NCI-H345 treated with DMSO at 0.1 percent for 48 hours (cell line): ENCODE data around the gene AGRN.
"Not testable (repeated sequence)": the region's sequence is repeated elsewhere in the genome, so short reads cannot be mapped to it uniquely, and the experiment has no call there.

Source experiments
- DNase-seq: peaks from one replicate; lab custom pipeline; 2025; ENCODE audit not compliant: unreplicated experiment; lab: John Stamatoyannopoulos, UW

Gene AGRN

DNA sequence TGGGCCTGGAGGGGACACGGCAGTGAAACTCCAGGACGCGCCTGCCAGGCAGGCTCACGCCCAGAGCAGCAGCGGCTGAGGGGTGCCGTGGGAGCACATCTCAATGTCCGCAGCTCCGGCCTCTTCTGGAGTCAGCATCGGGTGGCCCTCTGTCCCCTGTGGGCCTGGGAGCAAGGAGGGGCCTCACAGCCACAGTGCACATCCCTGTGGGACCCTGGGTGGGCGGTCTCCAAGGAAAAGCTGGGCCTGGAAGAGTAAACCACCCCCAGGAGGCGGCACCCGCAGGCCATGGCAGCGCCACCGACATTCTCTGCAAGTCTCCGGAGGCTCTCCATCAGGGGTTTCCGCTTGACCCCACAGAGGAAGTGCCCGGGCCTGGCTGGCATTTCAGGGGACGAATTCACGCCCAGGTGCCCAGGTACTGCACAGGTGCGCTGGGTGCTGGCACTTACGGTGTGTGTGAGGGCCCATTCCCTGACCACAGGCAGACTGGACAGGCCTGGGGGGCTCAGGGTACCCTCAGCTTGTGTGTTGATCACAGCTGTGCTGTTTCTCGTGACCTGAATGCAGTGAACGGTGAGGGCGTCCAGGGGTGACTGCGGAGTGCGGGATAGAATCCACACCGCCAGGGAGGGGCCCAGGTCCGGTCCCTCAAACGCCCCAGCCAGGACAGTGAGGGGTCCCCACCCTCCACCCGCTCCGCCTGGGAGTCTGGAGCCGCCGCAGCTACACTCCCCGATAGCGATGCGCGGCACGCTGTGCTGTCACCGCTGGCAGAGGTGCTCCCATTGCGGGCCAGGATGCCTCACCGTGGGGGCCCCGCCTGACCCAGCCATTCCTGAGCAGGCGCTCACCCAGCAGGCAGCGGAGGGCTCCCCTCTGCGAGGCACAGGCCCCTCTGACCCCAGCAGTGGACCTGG lies 70.8 kb downstream of the AGRN start:
- no peak for DNase-seq

DNA sequence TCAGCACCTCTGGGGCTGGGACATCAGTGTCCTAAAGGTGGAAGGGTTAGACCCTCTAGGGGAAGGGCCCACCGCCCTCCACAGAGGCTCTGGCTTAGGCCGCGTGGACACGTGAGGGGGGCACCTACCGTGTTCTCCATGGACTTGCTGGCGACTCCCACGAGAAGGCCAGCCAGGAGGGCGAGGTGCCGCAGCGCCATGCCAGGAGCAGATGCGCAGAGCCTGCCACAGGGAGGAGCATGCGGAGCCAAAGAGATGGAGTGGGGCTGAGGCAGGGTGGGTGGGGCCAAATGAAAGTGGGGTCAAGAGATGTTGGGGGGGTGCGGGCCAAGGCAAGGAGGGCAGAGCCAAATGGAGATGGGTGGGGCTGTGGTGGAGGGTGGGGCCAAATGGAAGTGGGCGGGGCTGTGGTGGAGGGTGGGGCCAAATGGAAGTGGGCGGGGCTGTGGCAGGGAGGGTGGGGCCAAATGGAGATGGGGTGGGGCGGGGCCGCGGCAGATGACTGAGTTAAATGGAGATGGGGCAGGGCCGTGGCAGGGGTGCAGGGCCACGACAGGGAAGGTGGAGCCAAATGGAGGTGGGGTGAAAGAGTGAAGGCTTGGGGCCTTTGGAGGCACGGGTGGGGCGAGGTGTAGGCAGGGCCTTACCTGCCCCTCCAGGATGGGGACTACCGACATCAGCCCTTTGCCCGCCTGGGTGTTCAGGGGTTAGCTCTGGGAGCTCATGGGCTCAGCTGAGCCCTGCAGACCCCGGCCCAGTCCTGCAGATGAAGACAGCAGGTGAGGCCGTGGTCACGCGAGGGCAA lies 71.6 kb downstream of the AGRN start:
- no peak for DNase-seq

DNA sequence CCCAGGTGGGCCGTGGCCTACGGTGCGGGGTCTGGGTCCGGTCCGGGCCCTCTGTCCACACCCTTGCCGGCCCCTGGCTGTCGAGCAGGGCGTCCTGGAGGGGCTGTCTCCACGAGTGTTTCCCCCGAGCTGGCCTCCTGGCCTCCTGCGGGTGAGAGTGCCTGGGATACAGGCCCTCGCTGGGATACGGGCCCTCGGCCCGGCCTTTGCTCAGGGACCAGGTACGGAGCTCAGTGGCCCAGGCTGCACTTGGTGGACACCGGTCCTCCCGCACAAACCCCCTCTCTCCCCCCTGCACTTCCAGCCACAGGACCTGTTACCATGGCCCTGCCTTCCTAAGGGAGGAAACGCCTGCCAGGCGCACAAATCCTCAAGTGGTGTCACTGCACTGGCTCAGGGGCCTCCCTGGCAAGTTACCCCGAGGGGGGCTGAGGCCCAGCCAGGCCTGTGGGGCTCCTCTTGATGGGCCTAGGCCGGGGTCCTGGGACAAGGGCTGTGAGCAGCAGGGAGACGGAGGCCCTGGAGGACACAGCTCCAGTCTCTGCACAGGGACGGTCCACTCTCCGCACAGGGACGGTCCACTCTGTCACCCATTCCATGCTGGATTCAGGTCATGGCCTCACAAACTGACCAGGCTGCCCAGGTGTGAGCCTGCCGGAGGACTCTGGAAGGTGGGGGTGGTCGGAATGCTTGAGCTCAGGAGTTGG lies 72.4 kb downstream of the AGRN start:
- DNase-seq: no peak

DNA sequence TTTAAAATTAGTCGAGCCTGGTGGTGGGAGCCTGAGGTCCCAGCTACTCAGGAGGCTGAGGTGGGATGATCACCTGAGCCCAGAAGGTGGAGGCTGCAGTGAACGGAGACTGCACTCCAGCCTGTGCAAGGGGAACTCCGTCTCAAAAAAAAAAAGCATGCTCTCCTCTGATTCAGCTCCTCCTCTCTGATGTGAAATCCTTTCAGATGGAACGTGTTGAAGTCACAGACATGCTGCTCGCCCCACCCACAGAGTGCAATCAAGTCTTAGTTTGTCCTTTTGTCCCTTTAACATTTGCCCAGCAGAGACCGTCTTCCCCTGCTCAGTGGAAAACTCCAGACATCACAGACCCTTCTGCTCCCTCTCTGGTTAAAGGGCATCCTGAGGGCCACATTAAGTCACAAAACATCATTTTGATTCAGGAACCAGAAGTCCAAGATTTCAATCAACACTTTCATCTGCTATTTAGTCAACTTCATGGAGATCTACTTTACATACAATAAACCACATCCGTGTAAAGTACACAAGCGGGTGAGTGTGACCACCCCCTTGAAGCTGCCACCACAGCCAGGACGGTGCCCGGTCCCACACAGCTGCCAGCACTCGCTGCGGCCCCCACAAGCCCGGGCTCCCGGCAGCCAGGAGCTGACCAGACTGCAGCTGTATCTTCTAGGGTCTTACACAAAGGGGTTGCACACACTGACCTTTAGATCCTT lies 73.1 kb downstream of the AGRN start:
- DNase-seq: no peak

DNA sequence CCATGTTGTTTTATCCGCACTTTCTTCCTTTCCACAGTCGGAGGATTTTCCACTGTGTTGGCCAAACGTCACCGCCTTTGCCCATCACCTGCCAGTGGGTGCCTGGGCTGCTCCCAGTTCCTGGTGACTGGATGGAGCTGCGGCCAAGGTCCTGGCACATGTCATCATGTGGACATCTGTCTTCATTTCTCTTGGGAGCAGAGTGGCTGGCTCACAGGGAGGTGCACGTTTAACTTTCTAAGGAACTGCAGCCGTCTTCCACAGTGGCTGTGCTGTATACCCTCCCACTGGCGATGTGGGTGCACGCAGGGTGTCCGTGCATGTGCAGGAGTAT lies 73.7 kb downstream of the AGRN start:
- DNase-seq: no peak

DNA sequence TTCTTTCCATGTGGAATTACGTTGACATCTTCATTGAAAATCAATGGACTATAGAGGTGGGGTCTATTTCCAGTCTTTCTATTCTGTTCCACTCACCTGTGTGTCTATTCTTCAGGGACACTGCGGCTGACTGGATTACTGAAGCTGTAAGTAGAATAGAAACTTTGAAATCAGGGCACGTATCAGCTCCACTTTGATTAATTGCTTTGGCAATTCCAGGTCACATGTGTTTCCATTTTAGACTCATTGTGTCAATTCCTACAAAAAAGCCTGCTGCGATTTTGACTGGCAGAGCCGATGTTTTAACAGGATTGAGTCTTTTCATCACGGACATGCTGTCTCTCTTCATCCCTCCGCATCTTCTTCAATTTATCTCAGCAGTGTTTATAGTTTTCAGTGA lies 75.1 kb downstream of the AGRN start:
- no peak for DNase-seq

DNA sequence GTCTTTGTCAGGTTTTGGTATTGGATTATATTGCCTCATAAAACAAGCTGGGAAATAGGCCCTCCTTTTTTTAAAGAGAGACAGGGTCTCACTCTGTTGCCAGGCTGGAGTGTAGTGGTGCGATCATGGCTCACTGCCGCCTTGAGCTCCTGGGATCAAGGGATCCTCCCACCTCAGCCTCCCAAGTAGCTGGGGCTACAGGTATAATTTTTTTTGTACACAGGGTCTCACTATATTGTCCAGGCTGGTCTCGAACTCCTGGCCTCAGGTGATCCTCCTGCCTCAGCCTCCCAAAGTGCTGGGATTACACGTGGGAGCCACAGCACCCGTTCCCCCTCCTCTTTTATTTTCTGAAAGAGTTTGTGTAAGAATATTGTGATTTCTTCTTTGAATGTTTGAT lies 76.2 kb downstream of the AGRN start:
- DNase-seq: not testable (repeated sequence)

DNA sequence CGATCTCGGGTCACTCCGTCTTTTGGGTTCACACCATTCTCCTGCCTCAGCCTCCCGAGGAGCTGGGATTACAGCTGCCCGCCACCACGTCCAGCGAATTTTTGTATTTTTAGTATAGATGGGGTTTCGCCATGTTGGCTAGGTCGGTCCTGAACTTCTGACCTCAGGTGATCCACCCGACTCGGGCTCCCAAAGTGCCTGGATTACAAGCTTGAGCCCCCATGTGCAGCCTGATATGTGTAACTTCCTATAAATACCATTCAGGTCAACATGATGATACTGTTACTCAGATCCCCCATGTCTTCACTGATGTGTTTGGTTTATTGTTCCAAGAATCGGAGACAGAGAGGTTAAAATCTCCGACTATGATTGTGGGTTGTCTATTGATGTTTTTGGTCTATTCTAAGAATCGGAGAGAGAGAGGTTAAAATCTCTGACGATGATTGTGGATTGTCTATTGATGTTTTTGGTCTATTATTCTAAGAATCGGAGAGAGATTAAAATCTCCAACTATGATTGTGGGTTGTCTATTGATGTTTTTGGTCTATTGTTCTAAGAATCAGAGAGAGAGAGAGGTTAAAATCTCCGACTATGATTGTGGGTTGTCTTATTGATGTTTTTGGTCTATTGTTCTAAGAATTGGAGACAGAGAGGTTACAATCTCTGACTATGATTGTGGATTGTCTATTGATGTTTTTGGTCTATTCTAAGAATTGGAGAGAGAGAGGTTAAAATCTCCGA lies 78.9 kb downstream of the AGRN start:
- no peak for DNase-seq

DNA sequence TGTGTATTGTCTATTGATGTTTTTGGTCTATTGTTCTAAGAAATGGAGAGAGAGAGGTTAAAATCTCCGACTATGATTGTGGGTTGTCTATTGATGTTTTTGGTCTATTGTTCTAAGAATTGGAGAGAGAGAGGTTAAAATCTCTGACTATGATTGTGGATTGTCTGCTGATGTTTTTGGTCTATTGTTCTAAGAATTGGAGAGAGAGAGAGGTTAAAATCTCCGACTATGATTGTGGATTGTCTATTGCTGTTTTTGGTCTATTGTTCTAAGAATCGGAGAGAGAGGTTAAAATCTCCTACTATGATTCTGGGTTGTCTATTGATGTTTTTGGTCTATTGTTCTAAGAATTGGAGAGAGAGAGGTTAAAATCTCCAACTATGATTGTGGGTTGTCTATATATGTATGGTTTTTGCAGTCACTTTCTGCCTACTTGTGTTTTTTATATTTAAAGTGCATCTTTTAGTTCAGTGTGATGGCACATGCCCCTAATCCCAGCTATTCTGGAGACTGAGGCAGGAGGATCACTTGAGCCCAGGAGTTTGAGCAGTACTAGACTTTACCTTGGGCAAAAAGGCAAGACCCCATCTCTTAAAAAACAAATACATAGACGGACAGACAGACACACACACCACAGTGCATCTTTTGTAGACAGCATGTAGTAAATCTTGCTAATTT lies 79.7 kb downstream of the AGRN start:
- DNase-seq: no peak

DNA sequence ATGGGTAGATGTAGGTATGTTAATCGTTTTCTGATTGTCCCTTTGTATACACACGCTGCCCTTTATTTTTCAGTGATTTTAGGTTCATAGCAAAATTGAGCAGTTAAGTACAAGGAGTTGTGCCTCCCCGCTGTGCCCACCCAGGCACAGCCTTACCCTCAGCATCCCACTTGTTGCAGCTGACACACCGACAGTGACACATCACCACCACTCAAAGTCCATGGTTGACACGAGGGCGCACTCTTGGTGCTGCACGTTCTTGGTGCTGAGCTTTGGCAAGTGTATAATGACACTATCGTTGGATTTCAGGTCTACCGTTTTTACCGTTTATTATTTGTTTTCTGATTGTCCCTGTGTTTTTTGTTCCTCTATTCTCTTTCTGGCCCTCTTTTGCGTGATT lies 80.4 kb downstream of the AGRN start:
- DNase-seq: no peak

DNA sequence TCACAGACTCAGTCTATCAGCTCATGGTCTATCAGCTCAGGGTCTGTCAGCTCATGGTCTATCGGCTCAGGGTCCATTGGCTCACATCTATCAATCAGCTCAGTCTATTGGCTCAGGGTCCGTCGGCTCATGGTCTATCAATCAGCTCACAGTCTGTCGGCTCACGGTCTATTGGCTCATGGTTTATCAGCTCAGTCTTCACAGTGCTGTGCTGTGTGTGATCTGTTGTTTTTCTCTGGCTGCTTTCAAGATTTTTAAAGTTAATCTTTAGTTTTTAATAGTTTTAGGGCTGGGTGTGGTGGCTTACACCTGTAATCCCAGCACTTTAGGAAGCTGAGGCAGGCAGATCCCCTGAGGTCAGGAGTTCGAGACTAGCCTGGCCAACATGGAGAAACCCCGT lies 81.6 kb downstream of the AGRN start:
- DNase-seq: no peak

DNA sequence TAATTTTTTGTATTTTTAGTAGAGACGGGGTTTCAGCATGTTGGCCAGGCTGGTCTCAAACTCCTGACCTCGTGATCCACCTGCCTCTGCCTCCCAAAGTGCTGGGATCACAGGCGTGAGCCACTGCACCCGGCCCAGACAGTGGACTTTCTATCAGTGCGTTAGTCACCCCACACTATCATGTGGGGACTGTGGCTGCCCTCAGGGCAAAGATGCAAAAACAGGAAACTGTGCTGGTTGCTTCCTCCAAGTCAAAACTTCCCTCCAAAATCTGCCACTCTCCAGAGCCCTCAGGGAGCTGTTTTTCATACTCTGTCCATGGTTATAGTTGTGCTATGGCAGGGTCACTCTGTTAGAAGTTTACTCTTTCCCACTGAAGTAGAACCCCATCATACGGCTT lies 84.2 kb downstream of the AGRN start:
- not testable (repeated sequence) for DNase-seq
